NCI-H1694 treated with DMSO at 0.1 percent for 48 hours (cell line): Measurements from ENCODE around the gene GALR2.

ENCODE experiments used
- DNase-seq: peaks from one replicate; lab custom pipeline; 2025; lab: John Stamatoyannopoulos, UW

GALR2 gene

DNA sequence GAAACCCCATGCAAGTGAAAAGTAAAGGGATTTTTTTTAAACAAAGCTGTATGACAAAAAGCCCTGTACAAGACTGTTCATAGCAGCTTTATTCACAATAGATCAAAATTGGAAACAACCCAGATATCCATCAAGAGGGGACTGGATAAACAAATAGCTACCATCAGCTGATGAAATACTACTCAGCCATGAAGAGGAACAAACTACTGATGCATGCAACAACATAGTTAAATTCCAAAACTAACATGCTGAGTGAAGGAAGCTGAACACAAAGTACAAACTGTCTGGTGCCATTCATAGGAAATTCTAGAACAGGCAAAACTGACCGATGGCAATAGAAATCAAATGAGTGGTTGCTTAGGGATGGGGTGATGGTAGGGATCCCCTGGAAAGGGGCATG, 51.3 kb downstream of the GALR2 start:
- DNase-seq: no peak
